Calu3 (cell line): ENCODE data around the gene ASPA. TPM values are rescaled to one million over a fixed set of nuclear protein-coding genes. Genes with fewer than 3 reads are reported as not detected.

Experiments
- BruUV-seq: library from RNA; stranded (reverse); fragments of 400-500 nt; replicated peaks from 2 replicates; lab custom pipeline; 2021; lab: Mats Ljungman, UMichigan
- CTCF ChIA-PET: fragments of 300-600 bp; sonication (Branson Sonifier 250); formaldehyde crosslinking; loops from one replicate; lab custom pipeline; 2022; ENCODE audit warnings: antibody characterized with exemption; lab: Charles Lee
- DNase-seq: peaks from one replicate; pipeline ENCODE4 v3.0.0; 2022
- H3K27ac Mint-ChIP-seq: one replicate; pipeline ENCODE4 v1.8.0; 2022; ENCODE audit warnings: mixed read lengths; ENCODE audit not compliant: unreplicated experiment
- H3K27me3 Mint-ChIP-seq: one replicate; pipeline ENCODE4 v1.8.0; 2022; ENCODE audit warnings: mixed read lengths; ENCODE audit not compliant: unreplicated experiment
- H3K36me3 Mint-ChIP-seq: one replicate; pipeline ENCODE4 v1.8.0; 2022; ENCODE audit warnings: mild to moderate bottlenecking, moderate library complexity, mixed read lengths; ENCODE audit not compliant: insufficient read depth, unreplicated experiment
- H3K4me1 Mint-ChIP-seq: one replicate; pipeline ENCODE4 v1.8.0; 2022; ENCODE audit warnings: mild to moderate bottlenecking, low read depth, mixed read lengths; ENCODE audit not compliant: unreplicated experiment
- H3K4me3 Mint-ChIP-seq: one replicate; pipeline ENCODE4 v1.8.0; 2022; ENCODE audit warnings: mild to moderate bottlenecking, low read depth, moderate library complexity, mixed read lengths; ENCODE audit not compliant: unreplicated experiment
- H3K9me3 Mint-ChIP-seq: one replicate; pipeline ENCODE4 v1.8.0; 2022; ENCODE audit warnings: low read depth, mixed read lengths; ENCODE audit not compliant: unreplicated experiment
- intact Hi-C: fragments of 100-400 bp; cut with micrococcal nuclease; formaldehyde crosslinking; loops from one replicate; pipeline ENCODE4 v1.10.0; 2022; ENCODE audit not compliant: unreplicated experiment
- total RNA-seq: library from RNA; stranded (reverse); gene quantifications from 2 replicates; pipeline ENCODE4 v1.2.3, GENCODE V29; 2022
- TF ChIP-seq, protein P1 (sequence below): fragments of 200-600 bp; IDR thresholded peaks from one replicate; pipeline ENCODE4 v1.8.0; 2022; ENCODE audit warnings: antibody characterized with exemption; ENCODE audit not compliant: unreplicated experiment

Gene ASPA
- total RNA-seq, 1 experiment from 2014 or later = not detected

DNA sequence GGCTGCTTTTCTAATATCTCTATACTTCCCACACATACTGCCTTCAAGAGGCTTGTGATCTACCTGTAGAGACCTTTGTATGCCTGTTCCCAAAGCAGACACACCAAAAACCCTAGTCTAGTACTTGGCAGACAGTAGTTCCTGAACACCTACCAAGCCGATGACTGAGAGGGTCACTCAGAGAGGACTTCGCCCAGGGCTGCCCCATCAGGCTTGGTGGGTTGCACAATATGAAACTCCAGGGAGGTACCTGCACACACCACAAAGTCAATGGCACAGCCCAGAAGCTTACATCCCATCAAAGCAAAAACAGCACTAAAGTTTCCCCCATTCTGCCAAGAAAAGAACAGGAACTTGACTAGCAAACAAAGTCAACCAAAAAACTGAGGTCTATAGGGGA is 30.3 kb downstream of the ASPA start:
- TF ChIP-seq, protein P1, sequence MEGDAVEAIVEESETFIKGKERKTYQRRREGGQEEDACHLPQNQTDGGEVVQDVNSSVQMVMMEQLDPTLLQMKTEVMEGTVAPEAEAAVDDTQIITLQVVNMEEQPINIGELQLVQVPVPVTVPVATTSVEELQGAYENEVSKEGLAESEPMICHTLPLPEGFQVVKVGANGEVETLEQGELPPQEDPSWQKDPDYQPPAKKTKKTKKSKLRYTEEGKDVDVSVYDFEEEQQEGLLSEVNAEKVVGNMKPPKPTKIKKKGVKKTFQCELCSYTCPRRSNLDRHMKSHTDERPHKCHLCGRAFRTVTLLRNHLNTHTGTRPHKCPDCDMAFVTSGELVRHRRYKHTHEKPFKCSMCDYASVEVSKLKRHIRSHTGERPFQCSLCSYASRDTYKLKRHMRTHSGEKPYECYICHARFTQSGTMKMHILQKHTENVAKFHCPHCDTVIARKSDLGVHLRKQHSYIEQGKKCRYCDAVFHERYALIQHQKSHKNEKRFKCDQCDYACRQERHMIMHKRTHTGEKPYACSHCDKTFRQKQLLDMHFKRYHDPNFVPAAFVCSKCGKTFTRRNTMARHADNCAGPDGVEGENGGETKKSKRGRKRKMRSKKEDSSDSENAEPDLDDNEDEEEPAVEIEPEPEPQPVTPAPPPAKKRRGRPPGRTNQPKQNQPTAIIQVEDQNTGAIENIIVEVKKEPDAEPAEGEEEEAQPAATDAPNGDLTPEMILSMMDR = no peak
- no peak overlapping the region for H3K27ac Mint-ChIP-seq
- H3K4me1 Mint-ChIP-seq = no peaks in the 10 kb centered on the region
- BruUV-seq = no TSS peak
- CTCF ChIA-PET = no interaction called here
- no peaks in the 10 kb centered on the region for H3K36me3 Mint-ChIP-seq
- no peaks in the 10 kb centered on the region for H3K9me3 Mint-ChIP-seq
- intact Hi-C loops = no loop called here
- peaks cover 36% of the 10 kb centered on the region for H3K27me3 Mint-ChIP-seq
- H3K4me3 Mint-ChIP-seq = no peak overlapping the region
- no peak for DNase-seq

DNA sequence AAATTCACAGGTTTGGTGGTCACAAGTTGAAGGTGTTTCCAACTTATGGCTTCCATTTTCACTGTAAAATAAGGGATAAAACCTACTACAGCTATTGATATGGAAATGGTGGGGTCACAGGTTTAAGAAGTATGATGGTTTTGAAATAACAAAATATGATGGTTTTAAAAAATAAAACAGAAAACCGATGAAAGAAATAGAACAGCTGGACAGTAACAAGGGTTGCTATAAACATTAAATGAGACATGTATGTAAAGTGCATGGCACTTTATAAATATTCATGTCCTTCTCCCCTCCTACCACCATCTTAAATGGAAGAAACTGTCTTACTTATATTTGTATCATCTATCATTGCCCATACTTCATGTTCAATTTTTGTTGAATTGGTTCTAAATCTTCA is 31.3 kb downstream of the ASPA start:
- BruUV-seq = no TSS peak
- intact Hi-C loops = no loop called here
- CTCF ChIA-PET = no interaction called here

DNA sequence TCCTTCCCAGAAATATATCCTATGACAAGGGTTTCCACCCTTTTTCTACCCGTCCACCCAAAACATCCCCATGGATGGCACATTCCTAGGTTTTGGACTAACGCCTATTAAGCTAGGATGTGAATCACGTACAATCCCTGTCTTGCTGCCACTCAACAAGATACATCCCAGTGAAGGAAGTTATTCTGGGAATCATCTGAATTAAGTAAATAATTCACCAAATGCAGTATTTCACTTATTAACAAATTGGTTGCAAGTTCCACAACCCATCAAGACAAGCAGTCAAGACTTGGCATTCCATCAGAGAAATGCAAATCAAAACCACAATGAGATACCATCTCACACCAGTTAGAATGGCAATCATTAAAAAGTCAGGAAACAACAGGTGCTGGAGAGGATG is 32.1 kb downstream of the ASPA start:
- H3K4me3 Mint-ChIP-seq = no peak overlapping the region
- no peaks in the 10 kb centered on the region for H3K36me3 Mint-ChIP-seq
- CTCF ChIA-PET = no interaction called here
- BruUV-seq = no TSS peak
- no peaks in the 10 kb centered on the region for H3K9me3 Mint-ChIP-seq
- TF ChIP-seq, protein P1 = no peak
- intact Hi-C loops = no loop called here
- no peaks in the 10 kb centered on the region for H3K4me1 Mint-ChIP-seq
- H3K27ac Mint-ChIP-seq = no peak overlapping the region
- H3K27me3 Mint-ChIP-seq = peaks cover 36% of the 10 kb centered on the region
- no peak for DNase-seq

More for the DNA sequence above, 31.3 kb downstream of the ASPA start:
- H3K27ac Mint-ChIP-seq = no peak overlapping the region
- H3K4me1 Mint-ChIP-seq = no peaks in the 10 kb centered on the region
- TF ChIP-seq, protein P1 = no peak
- H3K36me3 Mint-ChIP-seq = no peaks in the 10 kb centered on the region
- no peak overlapping the region for H3K4me3 Mint-ChIP-seq
- H3K9me3 Mint-ChIP-seq = no peaks in the 10 kb centered on the region
- peaks cover 36% of the 10 kb centered on the region for H3K27me3 Mint-ChIP-seq
- no peak for DNase-seq

DNA sequence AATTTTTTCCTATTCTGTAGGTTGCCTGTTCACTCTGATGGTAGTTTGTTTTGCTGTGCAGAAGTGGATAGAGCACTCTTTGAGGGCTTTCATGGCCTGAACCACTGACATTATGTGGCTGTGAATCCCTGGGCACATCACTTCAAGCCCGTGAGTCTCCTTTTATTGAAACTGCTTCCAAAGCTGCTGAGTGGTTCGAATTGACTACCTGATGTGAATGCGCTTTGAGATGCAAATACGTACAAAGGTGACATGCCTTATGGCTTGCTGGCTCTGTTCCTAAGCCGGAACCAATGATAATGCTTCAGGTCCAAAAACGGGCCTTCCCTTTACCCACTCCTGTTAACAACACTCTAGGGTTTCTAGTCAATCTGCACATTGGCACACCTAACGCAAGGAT is 34.3 kb downstream of the ASPA start:
- H3K27ac Mint-ChIP-seq = no peak overlapping the region
- no peaks in the 10 kb centered on the region for H3K9me3 Mint-ChIP-seq
- H3K36me3 Mint-ChIP-seq = no peaks in the 10 kb centered on the region
- DNase-seq = no peak
- BruUV-seq = no TSS peak
- H3K4me1 Mint-ChIP-seq = no peaks in the 10 kb centered on the region
- TF ChIP-seq, protein P1 = no peak
- CTCF ChIA-PET = no interaction called here
- H3K4me3 Mint-ChIP-seq = no peak overlapping the region
- intact Hi-C loops = no loop called here
- H3K27me3 Mint-ChIP-seq = peaks cover 18% of the 10 kb centered on the region
